Naive thymus-derived CD4-positive, alpha-beta T cell (primary cell): ENCODE results near the gene TMEM94. TPM values are rescaled to one million over a fixed set of nuclear protein-coding genes. Genes with fewer than 3 reads are reported as not detected.

Experiments
- ATAC-seq: fragments of 150-1000 bp; cut with Tn5 transposase; 2 replicates; pipeline ENCODE4 v1.10.0; 2021; ENCODE audit warnings: mild to moderate bottlenecking, moderate library complexity
- CTCF ChIA-PET: fragments of 350-600 bp; sonication (Branson Sonifier 250); formaldehyde crosslinking; loops from one replicate; lab custom pipeline; 2021; ENCODE audit warnings: antibody characterized with exemption; lab: Charles Lee
- POLR2A ChIA-PET: fragments of 350-600 bp; sonication (Branson Sonifier 250); formaldehyde crosslinking; loops from one replicate; lab custom pipeline; 2021; ENCODE audit warnings: antibody characterized with exemption, inconsistent platforms; lab: Charles Lee
- DNase-seq, 9 donors: peaks; one replicate each; pipeline versions ENCODE4 v3.0.0 to v3.0.0-alpha.2; 2020 to 2022; ENCODE audit warnings: mixed read lengths in 1 of 9
- H3K27ac ChIP-seq: one replicate; pipeline ENCODE4 v1.7.0; 2013; ENCODE audit warnings: mild to moderate bottlenecking, low read depth, low read length, moderate library complexity
- H3K27me3 ChIP-seq, 2 donors: one replicate each; pipeline ENCODE4 v1.7.0; 2013; ENCODE audit warnings: low read length in 2 of 2, mild to moderate bottlenecking in 2 of 2, moderate library complexity in 2 of 2; ENCODE audit not compliant: control insufficient read depth in 2 of 2, insufficient read depth in 2 of 2
- H3K36me3 ChIP-seq, 3 experiments: 1 replicate in 2 of 3; 2 replicates in 1 of 3; pipeline ENCODE4 v1.7.0; 2013; ENCODE audit warnings: low read length in 3 of 3, mild to moderate bottlenecking in 3 of 3, moderate library complexity in 1 of 3; ENCODE audit not compliant: insufficient read depth in 3 of 3, control insufficient read depth in 2 of 3
- H3K4me1 ChIP-seq, 2 donors: one replicate each; pipeline ENCODE4 v1.7.0; 2013; ENCODE audit warnings: low read length in 2 of 2, mild to moderate bottlenecking in 2 of 2, moderate library complexity in 1 of 2; ENCODE audit not compliant: control insufficient read depth in 2 of 2, insufficient read depth in 2 of 2
- H3K4me3 ChIP-seq: 2 replicates; pipeline ENCODE4 v1.7.0; 2013; ENCODE audit warnings: mild to moderate bottlenecking, low read length
- H3K9me3 ChIP-seq, 3 experiments: 1 replicate in 2 of 3; 2 replicates in 1 of 3; pipeline ENCODE4 v1.7.0; 2013; ENCODE audit warnings: low read length in 3 of 3; ENCODE audit not compliant: control insufficient read depth in 2 of 3
- H3K27ac Mint-ChIP-seq, 9 donors: one replicate each; pipeline ENCODE4 v1.8.0; 2020 to 2022; ENCODE audit warnings: mixed read lengths in 9 of 9, mild to moderate bottlenecking in 8 of 9, moderate library complexity in 5 of 9, inconsistent platforms in 2 of 9
- H3K27me3 Mint-ChIP-seq, 5 donors: one replicate each; pipeline ENCODE4 v1.8.0; 2021 to 2022; ENCODE audit warnings: mixed read lengths in 5 of 5, mild to moderate bottlenecking in 1 of 5
- H3K36me3 Mint-ChIP-seq, 5 donors: one replicate each; pipeline ENCODE4 v1.8.0; 2020 to 2022; ENCODE audit warnings: mixed read lengths in 5 of 5, mild to moderate bottlenecking in 3 of 5, inconsistent platforms in 1 of 5
- H3K4me1 Mint-ChIP-seq, 7 donors: one replicate each; pipeline ENCODE4 v1.8.0; 2020 to 2022; ENCODE audit warnings: mixed read lengths in 7 of 7, mild to moderate bottlenecking in 3 of 7, inconsistent platforms in 1 of 7
- H3K4me3 Mint-ChIP-seq, 10 donors: one replicate each; pipeline ENCODE4 v1.8.0; 2020 to 2022; ENCODE audit warnings: mild to moderate bottlenecking in 10 of 10, mixed read lengths in 10 of 10, moderate library complexity in 6 of 10, inconsistent platforms in 2 of 10
- H3K9me3 Mint-ChIP-seq, 11 donors: one replicate each; pipeline ENCODE4 v1.8.0; 2020 to 2022; ENCODE audit warnings: mixed read lengths in 11 of 11, mild to moderate bottlenecking in 4 of 11, inconsistent platforms in 1 of 11, moderate library complexity in 1 of 11
- intact Hi-C, 2 donors: fragments of 100-400 bp; cut with micrococcal nuclease; formaldehyde crosslinking; loops; one replicate each; pipeline ENCODE4 v1.15.1; 2023
- microRNA-seq: library from miRNA; unstranded; fragments of <30 nt; microRNA quantifications from one replicate; pipeline ENCODE4 v1.2.0, GENCODE V29; 2022; ENCODE audit warnings: borderline microRNAs expressed
- polyA plus RNA-seq, 2 donors: library from polyadenylated mRNA; unstranded; fragments of 300-500 nt; fragmentation: Illumina TruSeq; gene quantifications; one replicate each; pipeline ENCODE4 v1.2.3, GENCODE V29; 2021
- total RNA-seq, 6 experiments: library from RNA in 5 of 6; stranded (reverse) in 5 of 6; gene quantifications; 1 replicate in 5 of 6; 2 replicates in 1 of 6; pipeline ENCODE4 v1.2.3 and lab custom pipeline; 2021 to 2026

TMEM94 gene
- total and polyA plus RNA-seq, 7 experiments from 2014 or later: 11.7 to 97.2 (median 77.1) TPM

- ATAC-seq (no peak), DNase-seq (no peak)
- Histone ChIP-seq H3K27ac (no peak overlapping the region), H3K9me3 (no peaks in the 10 kb centered on the region), H3K36me3 (no peaks in the 10 kb centered on the region), H3K4me3 (no peak overlapping the region), H3K27me3 (no peaks in the 10 kb centered on the region), H3K4me1 (no peaks in the 10 kb centered on the region)
- Mint-ChIP-seq H3K4me1 (peaks cover 0 to 5% (median 0%) of the 10 kb centered on the region in 7 donors), H3K9me3 (peaks cover 0 to 1% (median 0%) of the 10 kb centered on the region in 11 donors), H3K27ac (no peak overlapping the region), H3K27me3 (no peaks in the 10 kb centered on the region), H3K4me3 (no peak overlapping the region), H3K36me3 (peaks cover 0 to 23% (median 0%) of the 10 kb centered on the region in 5 donors)
- ChIA-PET POLR2A (no interaction called here), CTCF (no interaction called here)
- intact Hi-C loops: no loop called here
These were observed 87.8 kb downstream of the TMEM94 start for GRCh38 chr17:75544250-75544649.

- Mint-ChIP-seq H3K4me3 (no peak overlapping the region), H3K27ac (no peak overlapping the region), H3K9me3 (peaks cover 0 to 1% (median 0%) of the 10 kb centered on the region in 11 donors), H3K36me3 (peaks cover 0 to 19% (median 0%) of the 10 kb centered on the region in 5 donors), H3K4me1 (peaks cover 0 to 5% (median 0%) of the 10 kb centered on the region in 7 donors), H3K27me3 (no peaks in the 10 kb centered on the region)
- intact Hi-C loops: no loop called here
- Histone ChIP-seq H3K4me3 (no peak overlapping the region), H3K4me1 (no peaks in the 10 kb centered on the region), H3K27me3 (no peaks in the 10 kb centered on the region), H3K27ac (no peak overlapping the region), H3K9me3 (no peaks in the 10 kb centered on the region), H3K36me3 (no peaks in the 10 kb centered on the region)
- POLR2A ChIA-PET: no interaction called here
- ATAC-seq (no peak), DNase-seq (no peak)
- CTCF ChIA-PET: no interaction called here
These were observed 89.7 kb downstream of the TMEM94 start for GRCh38 chr17:75546181-75546580.

- Mint-ChIP-seq H3K27ac (no peak overlapping the region), H3K9me3 (peaks cover 0 to 1% (median 0%) of the 10 kb centered on the region in 11 donors), H3K4me1 (peaks cover 0 to 1% (median 0%) of the 10 kb centered on the region in 7 donors), H3K27me3 (no peaks in the 10 kb centered on the region), H3K36me3 (peaks cover 0 to 19% (median 0%) of the 10 kb centered on the region in 5 donors), H3K4me3 (no peak overlapping the region)
- no peaks in the 10 kb centered on the region for H3K27me3 ChIP-seq
- H3K9me3 ChIP-seq: no peaks in the 10 kb centered on the region
- CTCF ChIA-PET: no interaction called here
- H3K27ac ChIP-seq: no peak overlapping the region
- no peaks in the 10 kb centered on the region for H3K4me1 ChIP-seq
- no peak for DNase-seq
- ATAC-seq: no peak
- no peaks in the 10 kb centered on the region for H3K36me3 ChIP-seq
- H3K4me3 ChIP-seq: no peak overlapping the region
- intact Hi-C loops: no loop called here
- POLR2A ChIA-PET: no interaction called here
These were observed 90.7 kb downstream of the TMEM94 start for GRCh38 chr17:75547091-75547490.

DNA sequence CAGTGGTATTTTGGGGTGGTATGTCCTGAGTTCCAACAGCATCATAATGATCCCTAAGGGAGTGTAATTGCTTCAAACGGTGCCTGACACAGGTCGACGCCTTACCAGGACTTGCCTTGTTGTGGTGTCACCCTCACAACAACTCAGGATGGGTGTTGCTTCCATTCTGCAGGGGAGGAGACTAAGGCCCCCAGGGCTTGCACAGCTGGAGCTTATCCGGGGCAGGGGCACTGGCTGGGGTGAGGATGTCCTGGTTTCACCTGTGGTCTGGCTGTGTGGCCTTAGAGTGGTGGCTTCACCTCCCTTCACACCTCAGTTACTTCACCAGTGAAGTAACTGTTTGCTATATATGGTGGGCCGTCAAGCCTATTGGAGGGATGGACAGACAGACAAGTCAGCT lies 92.4 kb downstream of the TMEM94 start:
- H3K9me3 ChIP-seq: no peaks in the 10 kb centered on the region
- intact Hi-C loops: no loop called here
- Mint-ChIP-seq H3K27me3 (no peaks in the 10 kb centered on the region), H3K27ac (no peak overlapping the region), H3K4me3 (no peak overlapping the region), H3K36me3 (peaks cover 0 to 12% (median 0%) of the 10 kb centered on the region in 5 donors), H3K9me3 (peaks cover 0 to 1% (median 0%) of the 10 kb centered on the region in 11 donors), H3K4me1 (peaks cover 0 to 1% (median 0%) of the 10 kb centered on the region in 7 donors)
- no peak overlapping the region for H3K4me3 ChIP-seq
- no peaks in the 10 kb centered on the region for H3K27me3 ChIP-seq
- CTCF ChIA-PET: interaction anchor here (0.6 kb wide), 1 partner anchor 101 kb away, joined by 3 read pairs; no protein-coding TSS in a partner anchor
- no peak overlapping the region for H3K27ac ChIP-seq
- no peaks in the 10 kb centered on the region for H3K4me1 ChIP-seq
- H3K36me3 ChIP-seq: no peaks in the 10 kb centered on the region
- DNase-seq (no peak), ATAC-seq (no peak)
- POLR2A ChIA-PET: no interaction called here

Small RNA genes lying within 50 kb of the gene (microRNA-seq; reads per million reads assigned to microRNA genes)
- gene MIR6785: not detected

Other genes starting within 250 kb of the TMEM94 start
- 100 to 1,000 TPM in 2 of 5 experiments, 10 to 100 TPM in 3; 79.6 to 128 (median 87.4) TPM for gene GGA3, start 195.0 kb upstream of the TMEM94 start, total RNA-seq
- gene GGA3, start 195.0 kb upstream of the TMEM94 start, polyA plus RNA-seq: 10 to 100 TPM; 13.2 to 27.4 TPM
- gene MRPS7, start 194.8 kb upstream of the TMEM94 start, total RNA-seq: 10 to 100 TPM; 29.2 to 70.1 (median 34.4) TPM
- 100 to 1,000 TPM; 129 to 135 TPM for gene MRPS7, start 194.8 kb upstream of the TMEM94 start, polyA plus RNA-seq
- 10 to 100 TPM; 26.9 to 39.4 (median 36.0) TPM for gene MIF4GD, start 185.4 kb upstream of the TMEM94 start, total RNA-seq
- 10 to 100 TPM; 84.3 to 90.0 TPM for gene MIF4GD, start 185.4 kb upstream of the TMEM94 start, polyA plus RNA-seq
- 10 to 100 TPM; 15.6 to 42.5 (median 21.1) TPM for gene SLC25A19, start 167.2 kb upstream of the TMEM94 start, total RNA-seq
- 10 to 100 TPM; 13.0 to 15.5 TPM for gene SLC25A19, start 167.2 kb upstream of the TMEM94 start, polyA plus RNA-seq
- gene GRB2, start 51.0 kb upstream of the TMEM94 start, total RNA-seq: 100 to 1,000 TPM; 112 to 167 (median 139) TPM
- 100 to 1,000 TPM; 151 to 165 TPM for gene GRB2, start 51.0 kb upstream of the TMEM94 start, polyA plus RNA-seq
- gene CASKIN2, start 58.9 kb downstream of the TMEM94 start, total RNA-seq: 1 to 10 TPM in 2 of 5 experiments, under 1 TPM in 3; 0.22 to 1.2 (median 0.92) TPM
- under 1 TPM in 1 of 2 donors, not detected in 1; 0.28 TPM for gene CASKIN2, start 58.9 kb downstream of the TMEM94 start, polyA plus RNA-seq
- gene TSEN54, start 59.9 kb downstream of the TMEM94 start, total RNA-seq: 10 to 100 TPM; 36.2 to 62.9 (median 56.0) TPM
- 10 to 100 TPM; 64.6 to 85.0 TPM for gene TSEN54, start 59.9 kb downstream of the TMEM94 start, polyA plus RNA-seq
- 10 to 100 TPM; 22.4 to 55.7 (median 33.7) TPM for gene LLGL2, start 69.1 kb downstream of the TMEM94 start, total RNA-seq
- 10 to 100 TPM in 1 of 2 donors, 1 to 10 TPM in 1; 9.2 to 12.8 TPM for gene LLGL2, start 69.1 kb downstream of the TMEM94 start, polyA plus RNA-seq
- gene MYO15B, start 131.2 kb downstream of the TMEM94 start, total RNA-seq: 100 to 1,000 TPM in 4 of 5 experiments, 10 to 100 TPM in 1; 72.2 to 461 (median 304) TPM
- gene MYO15B, start 131.2 kb downstream of the TMEM94 start, polyA plus RNA-seq: 1 to 10 TPM; 1.2 to 2.3 TPM
- 1 to 10 TPM in 2 of 5 experiments, under 1 TPM in 3; 0.43 to 2.4 (median 0.84) TPM for gene SMIM5, start 176.8 kb downstream of the TMEM94 start, total RNA-seq
- gene SMIM5, start 176.8 kb downstream of the TMEM94 start, polyA plus RNA-seq: under 1 TPM; 0.06 to 0.22 TPM
- gene RECQL5, start 210.5 kb downstream of the TMEM94 start, total RNA-seq: 10 to 100 TPM; 38.7 to 76.5 (median 49.2) TPM
- 10 to 100 TPM; 12.4 to 25.9 TPM for gene RECQL5, start 210.5 kb downstream of the TMEM94 start, polyA plus RNA-seq
- 100 to 1,000 TPM in 4 of 5 experiments, 10 to 100 TPM in 1; 97.6 to 198 (median 116) TPM for gene SAP30BP, start 210.7 kb downstream of the TMEM94 start, total RNA-seq
- gene SAP30BP, start 210.7 kb downstream of the TMEM94 start, polyA plus RNA-seq: 10 to 100 TPM; 69.5 to 76.1 TPM